Stimulated activated memory B cell treated with anti-CD40 and anti-IgM and Interleukin-4, amounts not matched to agents 10 μg/mL and 1 μg/mL and 100 μg/mL, for 72 hours (primary cell): Measurements from ENCODE around the gene MELK.

Experiments
- ATAC-seq: fragments of 150-1000 bp; cut with Tn5 transposase; 2 replicates; pipeline ENCODE4 v1.10.0; 2021
- H3K27ac Mint-ChIP-seq: one replicate; pipeline ENCODE4 v1.8.0; 2022; ENCODE audit warnings: mild to moderate bottlenecking, mixed read lengths
- H3K27me3 Mint-ChIP-seq: one replicate; pipeline ENCODE4 v1.8.0; 2022; ENCODE audit warnings: mixed read lengths
- H3K36me3 Mint-ChIP-seq: one replicate; pipeline ENCODE4 v1.8.0; 2022; ENCODE audit warnings: mixed read lengths
- H3K4me1 Mint-ChIP-seq: one replicate; pipeline ENCODE4 v1.8.0; 2022; ENCODE audit warnings: mixed read lengths
- H3K4me3 Mint-ChIP-seq: one replicate; pipeline ENCODE4 v1.8.0; 2022; ENCODE audit warnings: mild to moderate bottlenecking, moderate library complexity, mixed read lengths
- H3K9me3 Mint-ChIP-seq: one replicate; pipeline ENCODE4 v1.8.0; 2022; ENCODE audit warnings: mixed read lengths

Gene MELK

GRCh38 chr9:36677611-36678010 lies 104.9 kb downstream of the MELK start:
- ATAC-seq: no peak
- no peak overlapping the region for H3K27ac Mint-ChIP-seq
- peaks cover 9% of the 10 kb centered on the region for H3K36me3 Mint-ChIP-seq
- H3K4me1 Mint-ChIP-seq: peaks cover 4% of the 10 kb centered on the region
- H3K27me3 Mint-ChIP-seq: no peaks in the 10 kb centered on the region
- no peak overlapping the region for H3K4me3 Mint-ChIP-seq
- H3K9me3 Mint-ChIP-seq: peaks cover 4% of the 10 kb centered on the region

DNA sequence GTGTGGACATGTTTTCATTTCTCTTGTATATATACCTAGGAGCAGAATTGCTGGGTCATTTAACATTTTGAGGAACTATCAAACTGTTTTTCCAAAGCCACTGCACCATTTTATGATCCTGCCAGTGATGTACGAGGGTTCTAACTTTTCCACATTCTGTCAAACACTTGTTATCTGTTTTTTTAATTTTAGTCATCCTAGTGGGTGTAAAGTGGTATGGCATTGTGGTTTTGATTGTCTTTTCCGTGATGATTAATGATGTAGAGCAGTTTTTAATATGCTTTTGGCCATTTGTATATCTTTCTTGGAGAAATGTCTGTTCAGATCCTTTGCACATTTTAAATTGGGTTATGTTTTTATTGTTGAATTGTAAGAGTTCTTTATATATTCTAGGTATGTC lies 107.0 kb downstream of the MELK start:
- no peak overlapping the region for H3K4me3 Mint-ChIP-seq
- no peak for ATAC-seq
- no peaks in the 10 kb centered on the region for H3K27me3 Mint-ChIP-seq
- H3K27ac Mint-ChIP-seq: no peak overlapping the region
- H3K9me3 Mint-ChIP-seq: peaks cover 7% of the 10 kb centered on the region
- peaks cover 4% of the 10 kb centered on the region for H3K4me1 Mint-ChIP-seq
- peaks cover 14% of the 10 kb centered on the region for H3K36me3 Mint-ChIP-seq

- Mint-ChIP-seq H3K27ac (no peak overlapping the region), H3K4me3 (no peak overlapping the region)
- no peak for ATAC-seq
Observed at GRCh38 chr9:36686471-36686870, 113.8 kb downstream of the MELK start.

GRCh38 chr9:36690412-36691168 lies 117.9 kb downstream of the MELK start:
- no peaks in the 10 kb centered on the region for H3K27me3 Mint-ChIP-seq
- no peak overlapping the region for H3K4me3 Mint-ChIP-seq
- H3K4me1 Mint-ChIP-seq: peaks cover 21% of the 10 kb centered on the region
- ATAC-seq: peak; percentile 56
- H3K9me3 Mint-ChIP-seq: no peaks in the 10 kb centered on the region
- H3K36me3 Mint-ChIP-seq: no peaks in the 10 kb centered on the region
- H3K27ac Mint-ChIP-seq: no peak overlapping the region

More at GRCh38 chr9:36686471-36686870, 113.8 kb downstream of the MELK start:
- Mint-ChIP-seq H3K4me1 (peaks cover 21% of the 10 kb centered on the region), H3K27me3 (peaks cover 6% of the 10 kb centered on the region), H3K36me3 (peaks cover 9% of the 10 kb centered on the region), H3K9me3 (peaks cover 3% of the 10 kb centered on the region)

GRCh38 chr9:36691671-36692070 lies 119.0 kb downstream of the MELK start:
- no peak for ATAC-seq
- Mint-ChIP-seq H3K4me1 (peaks cover 21% of the 10 kb centered on the region), H3K9me3 (no peaks in the 10 kb centered on the region), H3K27me3 (no peaks in the 10 kb centered on the region), H3K36me3 (no peaks in the 10 kb centered on the region), H3K27ac (no peak overlapping the region), H3K4me3 (no peak overlapping the region)

- Mint-ChIP-seq H3K4me1 (no peaks in the 10 kb centered on the region), H3K36me3 (peaks cover 12% of the 10 kb centered on the region), H3K27ac (no peak overlapping the region), H3K4me3 (no peak overlapping the region), H3K9me3 (peaks cover 25% of the 10 kb centered on the region), H3K27me3 (peaks cover 11% of the 10 kb centered on the region)
- ATAC-seq: no peak
Observed at GRCh38 chr9:36698984-36699383, 126.3 kb downstream of the MELK start.

- peaks cover 21% of the 10 kb centered on the region for H3K27me3 Mint-ChIP-seq
- H3K9me3 Mint-ChIP-seq: peaks cover 13% of the 10 kb centered on the region
- H3K36me3 Mint-ChIP-seq: peaks cover 12% of the 10 kb centered on the region
- no peak for ATAC-seq
- no peaks in the 10 kb centered on the region for H3K4me1 Mint-ChIP-seq
- H3K27ac Mint-ChIP-seq: no peak overlapping the region
- no peak overlapping the region for H3K4me3 Mint-ChIP-seq
Observed at GRCh38 chr9:36704148-36704547, 131.5 kb downstream of the MELK start.

GRCh38 chr9:36713515-36714490 lies 141.1 kb downstream of the MELK start:
- H3K27me3 Mint-ChIP-seq: no peaks in the 10 kb centered on the region
- no peak overlapping the region for H3K4me3 Mint-ChIP-seq
- ATAC-seq: no peak
- H3K9me3 Mint-ChIP-seq: peaks cover 3% of the 10 kb centered on the region
- H3K4me1 Mint-ChIP-seq: no peaks in the 10 kb centered on the region
- H3K36me3 Mint-ChIP-seq: no peaks in the 10 kb centered on the region
- H3K27ac Mint-ChIP-seq: no peak overlapping the region

DNA sequence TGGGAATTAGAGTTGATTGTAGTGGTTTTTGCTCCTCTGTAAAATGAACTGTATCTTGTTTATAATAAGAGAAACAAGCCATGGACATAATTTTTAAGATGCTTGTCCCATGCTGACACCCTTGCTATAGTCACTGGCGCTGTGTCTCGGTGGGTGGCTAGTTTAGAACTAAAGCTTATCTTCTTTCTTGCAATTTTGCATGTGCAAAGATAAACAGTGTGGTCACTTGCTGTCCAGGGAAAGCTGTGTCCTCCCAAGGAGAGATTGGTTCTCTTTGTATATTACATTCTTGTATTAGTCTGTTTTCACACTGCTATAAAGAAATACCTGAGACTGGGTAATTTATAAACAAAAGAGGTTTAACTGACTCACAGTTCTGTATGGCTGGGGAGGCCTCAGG lies 143.8 kb downstream of the MELK start:
- Mint-ChIP-seq H3K36me3 (no peaks in the 10 kb centered on the region), H3K27me3 (no peaks in the 10 kb centered on the region), H3K4me1 (no peaks in the 10 kb centered on the region), H3K4me3 (no peak overlapping the region), H3K27ac (no peak overlapping the region), H3K9me3 (peaks cover 3% of the 10 kb centered on the region)
- ATAC-seq: no peak

GRCh38 chr9:36717276-36717675 lies 144.6 kb downstream of the MELK start:
- no peaks in the 10 kb centered on the region for H3K27me3 Mint-ChIP-seq
- no peak overlapping the region for H3K4me3 Mint-ChIP-seq
- H3K27ac Mint-ChIP-seq: no peak overlapping the region
- no peaks in the 10 kb centered on the region for H3K36me3 Mint-ChIP-seq
- ATAC-seq: no peak
- H3K9me3 Mint-ChIP-seq: peaks cover 3% of the 10 kb centered on the region
- H3K4me1 Mint-ChIP-seq: no peaks in the 10 kb centered on the region

DNA sequence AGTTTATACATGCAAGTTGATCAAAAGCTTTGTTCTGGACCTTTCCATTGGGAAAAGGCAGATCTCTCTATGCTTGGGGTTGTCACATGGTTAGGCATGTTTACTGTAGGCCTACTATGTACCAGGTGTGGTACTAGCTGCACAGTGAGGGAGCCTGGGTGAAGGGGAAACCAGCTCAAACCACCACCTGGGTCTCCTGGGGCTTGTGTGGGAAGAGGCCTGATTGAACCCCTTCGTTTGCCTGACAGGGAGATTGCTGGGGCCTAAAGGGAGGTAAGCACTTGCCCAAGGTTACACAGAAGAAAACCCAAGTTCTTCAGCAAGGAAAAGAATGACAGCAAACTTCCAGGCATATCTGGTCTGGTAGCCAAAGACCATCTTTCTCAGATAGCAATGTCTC lies 145.9 kb downstream of the MELK start:
- Mint-ChIP-seq H3K36me3 (no peaks in the 10 kb centered on the region), H3K4me1 (no peaks in the 10 kb centered on the region), H3K4me3 (no peak overlapping the region), H3K9me3 (no peaks in the 10 kb centered on the region), H3K27ac (no peak overlapping the region), H3K27me3 (no peaks in the 10 kb centered on the region)
- no peak for ATAC-seq

DNA sequence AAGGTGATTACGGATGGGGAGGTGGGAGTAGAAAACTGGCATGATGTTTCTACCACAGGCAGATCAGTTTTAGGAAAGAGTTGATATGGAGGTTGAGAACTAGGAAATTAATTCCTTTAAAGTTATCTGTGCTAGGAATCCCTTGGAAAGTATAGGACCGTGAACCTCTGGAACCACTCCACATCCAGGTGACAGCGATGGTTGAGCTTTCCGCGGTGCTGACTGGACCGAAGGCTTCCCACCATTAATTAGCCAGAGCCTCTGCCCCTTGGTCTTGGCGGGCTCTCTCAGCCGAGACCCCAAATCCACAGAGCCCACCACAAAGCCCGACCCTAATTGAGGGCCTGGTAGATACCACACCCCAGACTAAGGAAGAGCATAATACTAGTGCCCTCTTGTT lies 147.3 kb downstream of the MELK start:
- ATAC-seq: no peak
- H3K36me3 Mint-ChIP-seq: no peaks in the 10 kb centered on the region
- no peak overlapping the region for H3K27ac Mint-ChIP-seq
- H3K4me1 Mint-ChIP-seq: no peaks in the 10 kb centered on the region
- H3K9me3 Mint-ChIP-seq: no peaks in the 10 kb centered on the region
- no peak overlapping the region for H3K4me3 Mint-ChIP-seq
- H3K27me3 Mint-ChIP-seq: no peaks in the 10 kb centered on the region

- no peaks in the 10 kb centered on the region for H3K9me3 Mint-ChIP-seq
- H3K36me3 Mint-ChIP-seq: no peaks in the 10 kb centered on the region
- H3K4me3 Mint-ChIP-seq: no peak overlapping the region
- H3K4me1 Mint-ChIP-seq: no peaks in the 10 kb centered on the region
- ATAC-seq: no peak
- no peak overlapping the region for H3K27ac Mint-ChIP-seq
- no peaks in the 10 kb centered on the region for H3K27me3 Mint-ChIP-seq
Observed at GRCh38 chr9:36721846-36722588, 149.3 kb downstream of the MELK start.

DNA sequence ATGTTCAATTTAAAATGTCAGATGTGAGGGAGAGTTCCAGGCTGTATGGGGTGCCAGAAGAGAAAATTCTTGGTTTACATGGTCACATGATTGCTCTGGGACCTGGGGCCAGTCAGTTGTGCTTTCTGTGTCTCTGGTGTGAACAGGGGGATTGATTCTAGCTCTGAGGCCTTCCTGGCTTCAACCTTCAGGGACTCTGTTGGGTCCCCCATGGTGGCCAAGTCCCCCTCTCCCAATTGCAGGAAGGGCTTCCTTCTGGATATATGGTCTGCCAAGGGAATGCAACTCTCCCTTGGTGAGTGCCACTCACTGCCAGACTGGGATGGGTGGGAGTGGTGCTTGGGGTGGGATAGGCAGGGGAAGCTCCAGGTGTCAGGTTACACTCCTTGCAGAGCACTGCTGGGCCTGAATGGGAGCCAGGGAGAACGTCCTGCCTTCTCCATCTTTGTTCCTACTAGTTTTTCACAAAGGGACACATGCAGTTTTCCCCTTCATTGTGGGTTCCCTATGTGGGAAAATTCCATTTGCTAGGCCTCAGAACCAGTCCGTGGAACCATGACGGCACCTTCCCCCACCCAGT lies 153.2 kb downstream of the MELK start:
- H3K9me3 Mint-ChIP-seq: no peaks in the 10 kb centered on the region
- no peaks in the 10 kb centered on the region for H3K27me3 Mint-ChIP-seq
- no peak overlapping the region for H3K27ac Mint-ChIP-seq
- no peak overlapping the region for H3K4me3 Mint-ChIP-seq
- H3K36me3 Mint-ChIP-seq: no peaks in the 10 kb centered on the region
- H3K4me1 Mint-ChIP-seq: peaks cover 8% of the 10 kb centered on the region
- no peak for ATAC-seq
